ENCODE results near the gene CFAP300. TPM values are rescaled to one million over a fixed set of nuclear protein-coding genes. Genes with fewer than 3 reads are reported as not detected.

Gene CFAP300
- 2.4 and 6.1 TPM in 2 replicates for total RNA-seq

DNA sequence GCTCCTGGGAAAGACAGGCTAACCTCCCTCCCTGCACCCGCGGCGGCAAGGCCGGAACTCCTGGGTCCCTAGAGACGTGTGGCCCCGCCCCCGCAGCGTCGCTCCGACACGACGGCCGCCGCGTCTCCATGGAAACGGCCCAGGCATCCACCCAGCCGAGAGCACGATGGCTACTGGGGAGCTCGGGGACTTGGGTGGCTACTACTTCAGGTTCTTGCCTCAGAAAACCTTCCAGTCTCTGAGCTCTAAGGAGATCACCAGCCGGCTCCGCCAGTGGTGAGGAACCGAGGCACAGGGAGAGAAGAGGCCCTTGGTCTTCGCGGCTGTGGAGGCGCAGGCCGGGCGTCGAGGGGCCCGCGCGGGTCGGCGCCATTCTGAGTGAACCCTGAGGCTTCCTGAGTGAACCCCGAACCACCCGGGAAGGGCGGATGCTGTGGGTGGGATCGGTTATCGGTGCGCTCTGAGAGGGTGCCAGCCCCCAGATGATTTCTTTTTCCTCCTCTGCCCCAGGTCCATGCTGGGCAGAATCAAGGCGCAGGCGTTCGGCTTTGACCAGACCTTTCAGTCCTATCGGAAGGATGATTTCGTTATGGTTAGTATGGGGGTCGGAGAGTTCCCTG lies at the start of gene CFAP300:
CFAP300 (plus strand) TSS at position 133 of the 620 bp plus-strand sequence; CDS start at position 167, 34 bp downstream.

DNA sequence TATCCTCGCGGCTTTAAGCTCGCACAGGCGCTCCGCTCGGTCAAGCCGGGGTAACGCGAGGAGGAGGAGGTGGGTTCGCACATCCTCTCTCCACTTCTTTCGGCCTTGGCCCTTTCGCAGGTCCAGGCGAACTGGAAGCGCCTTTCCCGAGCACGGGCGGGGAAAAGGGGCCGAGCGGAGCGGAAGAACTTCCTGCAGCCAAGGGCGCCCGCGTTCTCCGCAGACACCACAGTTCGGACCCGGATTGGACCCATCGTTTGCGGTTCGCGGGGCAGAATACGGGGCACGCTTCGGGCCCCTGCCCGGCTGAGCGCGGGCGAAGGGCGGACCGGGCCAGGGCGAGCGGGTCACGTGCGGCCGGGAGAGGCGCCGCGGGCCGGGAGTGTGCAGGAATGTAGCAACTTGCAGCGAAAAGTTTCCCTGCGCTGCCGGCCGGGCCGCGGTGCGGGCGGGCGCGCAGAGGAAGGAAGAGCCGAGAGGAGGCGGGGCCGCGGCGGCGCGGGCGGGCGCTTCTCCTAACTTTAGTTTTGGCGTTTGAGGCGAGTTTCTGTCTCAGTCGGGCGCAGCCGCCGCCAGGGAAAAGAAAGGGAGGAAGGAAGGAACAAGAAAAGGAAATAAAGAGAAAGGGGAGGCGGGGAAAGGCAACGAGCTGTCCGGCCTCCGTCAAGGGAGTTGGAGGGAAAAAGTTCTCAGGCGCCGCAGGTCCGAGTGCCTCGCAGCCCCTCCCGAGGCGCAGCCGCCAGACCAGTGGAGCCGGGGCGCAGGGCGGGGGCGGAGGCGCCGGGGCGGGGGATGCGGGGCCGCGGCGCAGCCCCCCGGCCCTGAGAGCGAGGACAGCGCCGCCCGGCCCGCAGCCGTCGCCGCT lies 62.9 kb downstream of the CFAP300 start, which contains the start of gene YAP1:
YAP1 (plus strand) TSS at position 552 of the 865 bp plus-strand sequence. CDS start 402 bp downstream, outside the sequence.

Other genes starting within 250 kb of the CFAP300 start
- gene CEP126, start 132.4 kb upstream of the CFAP300 start, total RNA-seq, result 1.1 and 1.4 TPM in 2 replicates
- not detected in 2 replicates for gene ANGPTL5, start 130.9 kb upstream of the CFAP300 start, total RNA-seq
- gene YAP1, start 63.0 kb downstream of the CFAP300 start, total RNA-seq, result 81.4 and 140 TPM in 2 replicates